Measurements from ENCODE around the gene MDGA2.

The MDGA2 gene

GRCh38 chr14:47526591-47527244, 148.7 kb downstream of the MDGA2 start:
- H3K27ac ChIP-seq: no peak overlapping the region
- no peak for TF ChIP-seq CTCF (conservative IDR thresholded peaks at IDR 0.05)

GRCh38 chr14:47524524-47524923, 150.9 kb downstream of the MDGA2 start:
- no peak overlapping the region for H3K27ac ChIP-seq
- no peak for TF ChIP-seq CTCF (conservative IDR thresholded peaks at IDR 0.05)

DNA sequence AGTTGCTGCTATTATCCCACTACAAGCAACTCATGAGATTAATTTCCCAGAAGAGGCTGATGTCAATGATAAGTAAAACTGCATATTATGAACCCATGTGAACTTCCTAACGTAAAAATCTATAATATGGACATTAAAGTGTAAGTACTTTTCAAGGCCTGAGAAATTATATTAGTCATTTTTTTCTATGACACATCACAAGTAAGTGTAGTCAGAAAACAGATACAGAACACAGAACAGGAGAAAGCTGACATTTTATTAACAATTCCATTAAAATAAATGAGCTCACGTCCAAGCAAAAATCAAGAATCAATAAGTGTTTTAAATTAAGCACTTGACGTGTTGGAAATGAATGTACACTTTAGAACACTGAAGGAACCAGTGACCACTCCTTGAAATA, 155.0 kb downstream of the MDGA2 start:
- no peak overlapping the region for H3K27ac ChIP-seq
- TF ChIP-seq CTCF (conservative IDR thresholded peaks at IDR 0.05): no peak

DNA sequence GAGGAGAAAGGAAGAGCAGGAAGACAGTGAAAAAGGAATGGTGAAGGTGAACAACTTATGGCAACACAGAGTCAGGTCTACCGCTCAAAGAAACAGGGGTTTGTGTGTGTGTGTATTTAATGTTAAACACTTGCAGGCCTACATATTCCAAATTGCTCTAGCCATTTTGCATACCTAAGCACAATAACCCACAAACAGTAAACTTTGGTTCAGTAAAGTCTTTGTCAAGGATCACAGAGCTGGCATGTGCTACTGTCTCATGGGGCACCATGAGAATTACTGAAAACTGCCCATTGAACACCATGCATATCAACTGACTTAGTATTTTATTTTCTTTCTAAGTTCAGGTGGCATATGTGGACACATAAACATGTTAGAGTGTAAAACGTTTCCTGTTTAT, 163.6 kb downstream of the MDGA2 start:
- TF ChIP-seq CTCF (conservative IDR thresholded peaks at IDR 0.05): no peak
- H3K27ac ChIP-seq: no peak overlapping the region

DNA sequence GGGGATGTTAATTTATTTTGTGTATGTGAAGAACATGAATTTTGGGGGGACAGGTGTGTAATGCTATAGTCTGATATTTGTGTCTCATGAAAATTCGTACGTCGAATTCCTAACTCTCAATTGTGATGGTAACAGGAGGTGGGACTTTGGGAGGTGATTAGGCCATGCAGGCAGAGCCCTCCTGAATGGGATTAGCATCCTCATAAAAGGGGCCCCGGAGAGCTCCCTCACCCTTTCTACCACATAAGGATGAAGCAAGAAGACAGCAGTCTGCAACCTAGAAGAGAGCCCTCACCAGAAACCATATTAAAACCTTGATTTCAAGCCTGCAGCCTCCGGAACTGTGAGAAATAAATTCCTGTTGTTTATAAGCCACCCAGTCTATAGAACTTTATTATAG, 165.4 kb downstream of the MDGA2 start:
- no peak for TF ChIP-seq CTCF (conservative IDR thresholded peaks at IDR 0.05)
- H3K27ac ChIP-seq: no peak overlapping the region

DNA sequence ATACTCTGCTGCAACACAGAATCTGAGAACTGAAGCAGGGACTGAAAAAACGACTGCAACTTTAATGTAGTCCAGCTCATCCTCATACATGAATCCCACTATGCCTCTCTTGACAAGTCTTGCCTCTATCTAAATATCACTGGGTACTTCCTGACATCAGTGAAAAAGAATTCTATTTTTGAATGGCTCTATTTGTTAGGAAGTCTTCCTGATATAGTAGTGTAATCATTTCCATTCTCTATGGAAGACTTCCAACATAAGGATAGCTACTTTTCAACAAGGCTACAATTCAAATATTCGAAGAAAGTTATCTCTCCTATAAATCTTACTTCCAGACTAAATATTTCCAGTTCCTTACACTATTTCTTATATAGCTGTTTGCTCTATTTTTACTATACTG, 167.5 kb downstream of the MDGA2 start:
- TF ChIP-seq CTCF (conservative IDR thresholded peaks at IDR 0.05): no peak
- no peak overlapping the region for H3K27ac ChIP-seq

GRCh38 chr14:47500369-47500768, 175.0 kb downstream of the MDGA2 start:
- H3K27ac ChIP-seq: no peak overlapping the region
- TF ChIP-seq CTCF (conservative IDR thresholded peaks at IDR 0.05): no peak

All from VCaP (cell line).